T-helper 9 cell (primary cell): Measurements from ENCODE around the gene CIBAR2.

ENCODE experiments used
- DNase-seq: peaks from one replicate; pipeline ENCODE4 v3.0.0-alpha.2; 2020
- total RNA-seq, 2 donors: gene quantifications; one replicate each; lab custom pipeline; 2026; lab: John Stamatoyannopoulos, UW

The CIBAR2 gene
- total RNA-seq: 0 reads per million in 2 donors

DNA sequence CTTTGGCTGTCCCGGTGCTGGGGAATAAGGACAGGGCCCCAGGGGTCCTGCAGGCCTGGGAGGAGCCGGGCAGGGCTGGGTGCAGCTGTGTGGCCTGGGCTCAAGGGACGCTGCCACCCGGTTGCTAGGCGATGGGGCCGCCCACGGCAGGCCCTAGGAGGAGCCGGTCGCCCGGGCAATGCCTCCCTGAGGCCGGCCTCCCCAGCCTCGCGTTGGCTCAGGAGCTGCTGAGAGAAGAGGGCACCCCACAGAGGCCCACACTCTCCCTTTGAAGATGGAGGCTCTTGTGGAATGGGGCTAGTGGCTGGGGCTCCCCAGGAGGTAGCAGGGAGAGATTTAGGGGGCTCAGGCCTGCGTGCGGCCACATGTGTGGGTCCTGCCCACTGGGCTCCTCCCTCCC, at the start of gene CIBAR2:
Gene CIBAR2 (minus strand): TSS at position 109 of the 400 bp plus-strand sequence. CDS start 120 bp downstream, outside the sequence.
- no peak for DNase-seq

DNA sequence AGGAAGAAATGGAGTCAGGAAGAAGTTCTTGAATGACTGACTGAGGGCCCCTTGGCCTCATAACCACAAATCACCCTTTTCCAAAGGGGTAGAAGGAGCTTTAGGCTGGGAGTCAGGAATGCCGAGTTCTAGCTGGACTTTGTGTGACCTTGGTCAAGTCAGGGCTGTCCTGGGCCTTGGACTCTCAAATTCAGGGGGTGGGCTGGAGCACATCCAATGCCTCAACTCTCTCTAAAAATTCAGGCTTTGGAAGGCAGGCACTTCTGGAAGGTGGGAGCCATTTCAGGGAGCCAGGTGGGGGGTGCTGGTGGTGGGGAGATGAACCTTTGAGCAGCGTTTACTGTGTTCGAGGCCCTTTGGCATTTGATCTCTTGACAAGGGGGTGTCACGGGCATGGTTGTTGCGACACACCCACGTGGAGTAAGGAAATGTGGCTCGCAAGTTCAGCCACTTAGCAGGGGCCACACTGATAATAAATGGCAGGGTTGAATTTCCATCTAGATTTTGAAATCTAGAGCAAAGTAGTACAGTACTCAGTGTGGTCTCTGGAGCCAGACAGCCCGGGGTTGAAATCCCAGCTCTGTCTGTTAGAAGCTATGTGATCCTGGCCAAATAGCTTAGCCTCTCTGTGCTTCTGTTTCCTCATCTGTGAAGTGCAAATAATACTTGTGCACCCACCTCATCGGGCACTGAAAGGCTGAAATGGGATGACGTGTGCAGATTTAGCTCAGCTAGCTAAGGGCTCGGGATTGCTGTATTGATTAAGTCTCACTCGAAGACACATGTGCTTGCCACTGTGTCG, 47.1 kb upstream of the CIBAR2 start:
- DNase-seq: no peak

GRCh38 chr16:85158743-85159178, 46.5 kb upstream of the CIBAR2 start:
- no peak for DNase-seq

DNA sequence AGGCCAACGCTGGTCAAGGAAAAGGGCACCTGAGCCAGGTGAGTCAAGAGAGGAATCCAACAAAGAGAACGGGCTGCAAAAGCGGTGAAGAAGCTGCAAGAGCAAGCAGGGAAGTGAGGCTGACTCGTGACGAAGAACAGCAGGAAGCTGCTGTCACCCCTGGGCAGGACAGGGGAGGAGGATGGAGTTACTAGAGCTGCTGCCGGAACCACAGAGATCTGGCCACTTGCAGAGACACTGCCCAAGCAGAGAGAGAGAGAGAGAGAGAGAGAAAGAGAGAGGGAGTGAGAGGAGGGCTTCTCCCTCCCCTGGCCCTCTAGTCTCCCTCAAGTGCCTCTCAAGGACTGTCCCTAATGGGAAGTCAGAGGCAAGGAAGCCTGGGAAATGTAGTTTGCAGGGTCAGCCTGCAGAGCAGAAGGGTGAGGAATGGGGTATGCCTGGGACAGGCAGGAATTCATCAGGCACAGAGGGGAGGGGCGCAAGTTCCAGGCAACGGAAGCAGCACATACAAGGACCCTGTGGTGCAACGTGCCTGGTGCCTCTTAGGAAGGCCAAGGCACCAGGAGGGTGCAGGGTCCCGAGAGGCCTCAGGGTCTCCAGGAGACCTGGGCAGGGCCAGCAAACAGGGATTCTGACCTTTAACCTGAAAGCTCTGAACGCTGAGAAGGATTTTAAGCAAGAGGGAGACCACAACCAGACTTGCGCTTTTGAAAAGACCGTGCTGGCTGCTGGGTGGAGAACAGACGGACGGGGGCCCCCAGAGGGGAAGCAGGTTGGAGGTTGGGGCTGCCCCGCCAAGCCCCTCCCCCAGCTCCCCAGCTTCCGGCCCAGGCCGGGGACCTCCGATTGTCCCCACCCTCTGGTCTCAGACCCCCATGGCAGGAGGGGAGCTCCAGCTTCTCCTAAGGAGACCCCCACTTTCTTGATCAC, 45.8 kb upstream of the CIBAR2 start:
- DNase-seq: no peak

DNA sequence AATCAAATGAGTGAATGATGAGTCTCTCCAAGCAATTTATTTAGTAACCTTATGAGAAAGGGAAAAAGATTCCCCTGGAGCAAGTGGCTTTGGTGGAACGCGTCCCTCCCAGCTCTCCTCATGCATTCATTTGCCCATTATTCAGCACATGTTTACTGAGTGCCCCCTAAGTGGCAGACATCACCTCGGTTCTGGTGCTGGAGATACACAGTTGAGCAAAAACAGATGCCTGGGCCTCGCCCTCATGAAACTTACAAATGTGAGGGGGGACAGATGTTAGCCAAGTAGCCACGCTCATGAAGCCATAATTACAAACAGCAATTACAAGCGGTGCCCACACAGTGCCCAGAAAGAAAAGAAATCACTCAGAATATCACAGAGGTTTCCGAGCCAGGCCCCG, 45.1 kb upstream of the CIBAR2 start:
- DNase-seq: no peak

DNA sequence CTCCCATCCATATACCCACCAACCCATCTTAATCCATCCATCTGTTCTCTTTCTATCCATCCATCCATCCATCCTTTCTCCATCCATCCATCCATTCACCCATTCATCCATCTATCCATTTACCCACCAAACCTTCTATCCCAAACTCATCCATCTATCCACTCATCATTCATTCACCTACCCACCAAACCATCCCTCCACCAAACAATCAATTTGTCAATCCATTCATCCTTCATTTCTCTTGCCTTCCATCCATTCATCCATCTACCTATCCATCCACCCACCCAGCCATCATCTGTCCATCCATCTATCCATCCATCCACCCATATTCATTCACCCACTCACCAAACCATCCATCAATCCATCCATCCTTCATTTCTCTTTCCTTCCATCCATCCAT, 44.6 kb upstream of the CIBAR2 start:
- no peak for DNase-seq

DNA sequence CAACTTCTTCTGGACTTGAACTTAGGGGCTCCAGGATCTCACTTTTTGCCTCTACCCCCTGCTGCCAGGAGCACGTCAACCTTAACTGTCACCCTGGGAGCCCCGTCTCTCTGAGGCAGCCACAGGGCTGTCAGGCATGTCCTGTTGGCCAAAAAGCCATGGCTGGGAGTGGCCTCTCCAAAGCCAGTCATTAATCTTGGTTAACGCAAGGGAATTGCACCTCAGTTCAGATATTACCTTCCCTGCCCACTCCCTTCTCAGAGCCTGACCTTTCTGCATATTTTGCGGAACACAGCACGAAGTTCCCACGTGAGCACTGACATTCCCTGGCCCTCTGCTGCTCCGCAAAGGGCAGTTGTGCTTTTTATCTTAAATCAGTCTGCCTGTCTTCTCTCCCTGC, 44.2 kb upstream of the CIBAR2 start:
- no peak for DNase-seq

DNA sequence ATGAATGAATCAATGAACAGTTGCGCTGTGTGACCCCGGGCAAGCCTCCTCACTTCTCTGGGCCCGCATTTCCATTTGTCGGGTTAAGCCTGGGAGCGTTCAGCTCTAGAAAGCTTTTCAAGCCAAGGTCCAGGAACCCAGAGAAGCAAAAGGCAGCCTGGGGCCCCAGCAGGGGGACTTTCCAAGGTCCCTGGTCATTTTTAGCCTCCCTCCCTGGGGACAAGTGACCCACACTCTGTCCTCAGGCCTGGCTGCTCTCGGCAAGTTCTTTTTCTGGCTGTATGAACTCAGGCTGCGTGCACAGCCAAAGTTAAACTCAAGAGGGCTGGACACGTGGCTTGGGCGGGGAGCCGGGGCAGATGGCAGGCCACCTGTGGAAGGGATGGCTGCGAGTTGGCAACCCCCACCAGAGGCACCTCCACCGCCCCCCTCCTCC, 41.4 kb upstream of the CIBAR2 start:
- DNase-seq: no peak

DNA sequence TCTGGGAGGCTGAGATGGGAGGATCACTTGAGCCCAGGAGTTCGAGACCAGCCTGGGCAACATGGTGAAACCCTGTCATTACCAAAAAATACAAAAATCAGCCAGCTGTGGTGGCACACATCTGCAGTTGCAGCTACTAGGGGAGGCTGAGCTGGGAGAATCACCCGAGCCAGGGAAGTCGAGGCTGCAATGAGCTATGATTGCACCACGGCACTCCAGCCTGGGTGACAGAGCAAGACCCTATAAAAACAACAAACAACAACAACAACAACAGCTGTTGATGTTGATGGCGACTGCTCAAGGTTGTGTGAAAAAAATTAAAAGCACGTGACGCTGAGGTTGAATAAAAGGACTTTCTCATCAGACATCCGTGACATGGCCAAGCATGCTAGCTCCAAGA, 40.8 kb upstream of the CIBAR2 start:
- no peak for DNase-seq

DNA sequence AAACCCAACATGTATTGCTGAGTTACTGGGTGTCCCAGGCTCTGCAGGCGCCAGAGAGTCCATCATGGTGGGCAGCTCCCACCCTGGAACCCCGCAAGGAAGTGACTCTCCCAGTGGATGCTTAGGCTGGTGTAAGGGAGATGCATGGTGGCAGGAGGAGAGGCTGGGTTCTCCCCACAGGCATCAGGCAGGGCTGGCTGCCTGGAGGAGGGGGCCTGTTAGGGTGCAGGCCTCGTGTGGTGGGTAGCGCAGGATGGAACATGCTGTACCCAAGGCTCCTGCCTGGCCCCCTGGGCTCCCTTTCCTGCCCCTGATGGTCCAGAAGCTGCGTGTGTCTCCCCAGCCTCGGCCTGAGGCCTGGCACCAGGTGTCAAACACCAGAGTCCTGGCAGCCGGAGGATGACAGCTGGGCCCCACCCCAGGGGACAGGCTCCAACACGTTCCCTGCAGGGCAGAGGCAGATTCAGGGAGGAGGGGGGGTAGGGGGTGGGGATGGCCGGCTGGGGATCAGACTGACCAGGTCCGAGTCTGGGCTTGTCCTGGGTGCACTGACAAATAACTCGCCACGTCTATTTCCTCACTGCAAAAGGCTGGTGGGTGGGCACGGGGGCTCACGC, 40.2 kb upstream of the CIBAR2 start:
- DNase-seq: no peak

DNA sequence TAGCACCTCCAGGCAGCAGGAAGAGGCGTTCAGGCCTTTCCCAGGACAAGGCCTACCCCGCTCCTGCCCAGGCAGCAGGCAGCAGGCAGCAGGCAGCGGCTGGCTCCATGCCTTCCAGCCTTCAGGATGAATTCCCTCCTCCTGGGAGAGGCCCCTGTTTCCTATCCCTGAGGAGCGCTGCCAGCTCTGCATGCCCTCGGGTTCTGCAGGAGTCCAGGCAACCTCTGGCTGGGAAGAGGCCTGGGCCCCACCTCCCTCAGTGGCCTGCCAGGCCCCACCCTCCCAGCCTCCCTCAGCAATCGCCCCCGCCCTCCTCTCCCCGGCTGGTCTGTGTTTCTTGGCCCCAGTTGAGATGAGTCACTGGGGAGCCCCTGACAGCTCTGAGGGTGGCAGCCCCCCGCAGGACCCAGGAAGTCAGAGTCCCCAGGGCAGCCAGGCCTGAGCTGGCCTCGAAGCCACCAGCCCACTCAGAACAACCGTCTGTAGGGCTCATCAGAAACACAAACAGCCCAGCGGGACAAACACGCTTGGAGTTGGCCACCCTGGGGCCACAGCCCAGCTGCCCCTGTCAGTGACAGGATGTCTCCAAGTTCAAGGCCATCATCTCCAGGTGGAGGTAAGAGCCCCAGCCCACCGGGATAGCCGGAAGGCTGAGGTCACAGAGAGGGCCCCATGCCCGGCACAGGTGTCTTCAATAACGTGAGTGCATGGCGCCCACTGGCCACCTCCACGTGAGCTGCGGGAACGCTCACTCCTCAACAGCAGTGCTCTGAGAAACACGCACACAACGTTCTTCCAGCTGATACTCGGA, 39.5 kb upstream of the CIBAR2 start:
- no peak for DNase-seq

GRCh38 chr16:85151079-85151602, 38.9 kb upstream of the CIBAR2 start:
- no peak for DNase-seq

DNA sequence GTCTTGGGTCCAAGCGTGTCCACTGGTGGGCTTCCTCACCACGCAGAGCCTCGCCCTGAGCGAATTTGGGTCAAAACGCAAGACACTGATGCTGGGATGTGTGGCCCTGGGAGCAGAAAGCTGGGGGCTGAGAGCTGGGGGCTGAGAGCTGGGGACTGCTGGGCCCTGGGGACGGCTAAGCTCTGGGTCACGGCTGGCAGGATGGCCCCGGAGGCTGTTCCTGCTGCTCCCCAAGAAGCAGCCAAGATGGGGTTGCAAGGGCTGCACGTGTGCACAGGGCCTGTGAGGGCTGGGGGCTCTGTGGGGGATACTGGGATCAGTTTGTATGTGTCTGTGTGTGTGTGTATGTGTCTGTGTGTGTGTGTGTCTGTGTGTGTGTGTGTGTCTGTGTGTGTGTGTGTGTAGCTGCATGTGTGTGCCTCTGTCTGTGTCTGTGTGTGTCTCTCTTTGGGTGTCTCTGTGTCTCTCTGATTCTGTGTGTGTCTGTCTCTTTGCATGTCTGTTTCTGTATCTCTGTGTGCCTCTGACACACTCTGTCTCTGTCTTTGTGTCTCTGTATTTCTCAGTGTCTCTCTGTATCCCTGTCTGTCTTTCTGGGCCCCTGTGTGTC, 38.2 kb upstream of the CIBAR2 start:
- no peak for DNase-seq

GRCh38 chr16:85149776-85150175, 37.5 kb upstream of the CIBAR2 start:
- DNase-seq: no peak

DNA sequence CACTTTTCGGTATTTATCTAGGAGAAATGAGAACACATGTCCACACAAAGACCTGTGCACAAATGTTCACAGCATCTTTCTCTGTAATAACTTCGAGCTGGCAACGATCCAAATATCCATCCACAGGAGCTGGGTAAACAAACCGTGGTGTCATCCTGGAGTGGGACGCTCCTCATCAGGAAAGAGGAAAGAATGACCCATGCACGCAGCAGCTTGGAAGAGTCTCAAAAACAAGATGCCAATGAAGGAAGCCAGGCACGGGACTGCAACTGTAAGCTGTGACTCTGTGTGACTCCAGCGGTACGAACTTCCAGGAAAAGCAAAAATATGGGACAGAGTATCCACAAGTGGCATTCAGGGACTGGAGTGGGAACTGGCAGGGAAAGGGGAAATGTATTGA, 36.7 kb upstream of the CIBAR2 start:
- no peak for DNase-seq

DNA sequence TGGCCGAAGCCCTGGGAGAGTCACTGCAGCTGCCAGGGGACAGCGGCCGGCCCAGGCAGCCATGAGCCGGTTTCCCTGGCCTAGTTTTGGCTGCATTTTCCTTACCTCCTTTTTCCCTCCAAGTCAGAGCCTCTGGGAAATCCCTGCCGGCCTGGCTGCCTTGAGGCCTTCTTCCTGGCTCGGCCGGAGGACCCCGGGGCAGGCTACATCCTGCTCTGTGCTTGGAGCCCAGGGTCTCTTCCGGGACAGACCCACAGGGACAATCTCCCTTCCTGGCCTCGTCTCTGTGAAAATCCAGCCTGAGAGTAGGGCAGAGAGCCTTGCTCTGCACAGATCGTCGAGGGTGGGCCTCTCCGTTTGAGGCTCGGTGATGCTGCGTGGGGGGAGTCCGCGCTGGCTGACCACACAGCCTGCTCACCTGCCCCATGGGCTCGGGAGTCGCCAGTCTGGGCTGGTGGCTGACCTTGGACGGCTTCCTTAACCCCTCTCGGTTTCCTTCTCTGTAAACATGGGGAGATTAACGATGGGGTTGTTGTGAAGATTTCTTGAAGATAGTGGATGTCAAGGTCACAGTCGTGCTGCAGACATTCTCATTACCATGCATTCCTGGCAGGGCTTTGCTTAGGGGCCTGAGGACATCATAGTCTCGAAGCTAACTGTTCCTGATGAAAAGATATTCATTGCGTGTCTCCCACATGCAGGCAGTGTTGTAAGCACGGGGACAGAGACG, 34.8 kb upstream of the CIBAR2 start:
- DNase-seq: no peak

GRCh38 chr16:85146532-85146797, 34.2 kb upstream of the CIBAR2 start:
- DNase-seq: no peak

GRCh38 chr16:85145734-85146531, 33.7 kb upstream of the CIBAR2 start:
- no peak for DNase-seq

DNA sequence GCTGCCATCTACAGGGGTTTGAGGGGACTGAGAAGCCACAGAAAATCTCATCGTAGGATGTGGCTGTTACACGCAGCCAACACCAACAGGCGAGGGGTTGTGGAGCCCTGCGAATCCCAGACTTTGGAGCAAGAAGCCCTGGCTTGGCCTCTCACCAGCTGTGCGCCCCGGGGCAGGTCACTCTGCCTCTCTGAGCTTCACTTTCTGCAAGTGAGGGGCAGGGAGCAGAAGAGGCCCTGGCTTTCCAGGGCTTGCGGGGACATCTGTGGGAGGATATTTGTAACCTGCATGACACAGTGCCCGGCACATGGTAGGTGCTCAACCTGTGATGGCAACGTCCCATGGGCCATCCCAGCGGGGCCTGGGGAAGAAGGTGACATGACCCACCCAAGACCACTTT, 32.9 kb upstream of the CIBAR2 start:
- DNase-seq: no peak
